VCaP (cell line): Measurements from ENCODE around the gene HMG20A.

Experiments
- H3K27ac ChIP-seq: fragments of 450-650 bp; 2 replicates; pipeline ENCODE4 v1.5.1; 2017
- TF ChIP-seq, protein P1 (sequence below): fragments of 450-650 bp; conservative IDR thresholded peaks from 2 replicates; pipeline ENCODE4 v1.5.1; 2017; ENCODE audit warnings: mild to moderate bottlenecking, moderate library complexity

The HMG20A gene

GRCh38 chr15:77487888-77488287 is 67.2 kb downstream of the HMG20A start:
- H3K27ac ChIP-seq: no peak overlapping the region
- TF ChIP-seq, protein P1, sequence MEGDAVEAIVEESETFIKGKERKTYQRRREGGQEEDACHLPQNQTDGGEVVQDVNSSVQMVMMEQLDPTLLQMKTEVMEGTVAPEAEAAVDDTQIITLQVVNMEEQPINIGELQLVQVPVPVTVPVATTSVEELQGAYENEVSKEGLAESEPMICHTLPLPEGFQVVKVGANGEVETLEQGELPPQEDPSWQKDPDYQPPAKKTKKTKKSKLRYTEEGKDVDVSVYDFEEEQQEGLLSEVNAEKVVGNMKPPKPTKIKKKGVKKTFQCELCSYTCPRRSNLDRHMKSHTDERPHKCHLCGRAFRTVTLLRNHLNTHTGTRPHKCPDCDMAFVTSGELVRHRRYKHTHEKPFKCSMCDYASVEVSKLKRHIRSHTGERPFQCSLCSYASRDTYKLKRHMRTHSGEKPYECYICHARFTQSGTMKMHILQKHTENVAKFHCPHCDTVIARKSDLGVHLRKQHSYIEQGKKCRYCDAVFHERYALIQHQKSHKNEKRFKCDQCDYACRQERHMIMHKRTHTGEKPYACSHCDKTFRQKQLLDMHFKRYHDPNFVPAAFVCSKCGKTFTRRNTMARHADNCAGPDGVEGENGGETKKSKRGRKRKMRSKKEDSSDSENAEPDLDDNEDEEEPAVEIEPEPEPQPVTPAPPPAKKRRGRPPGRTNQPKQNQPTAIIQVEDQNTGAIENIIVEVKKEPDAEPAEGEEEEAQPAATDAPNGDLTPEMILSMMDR: no peak

DNA sequence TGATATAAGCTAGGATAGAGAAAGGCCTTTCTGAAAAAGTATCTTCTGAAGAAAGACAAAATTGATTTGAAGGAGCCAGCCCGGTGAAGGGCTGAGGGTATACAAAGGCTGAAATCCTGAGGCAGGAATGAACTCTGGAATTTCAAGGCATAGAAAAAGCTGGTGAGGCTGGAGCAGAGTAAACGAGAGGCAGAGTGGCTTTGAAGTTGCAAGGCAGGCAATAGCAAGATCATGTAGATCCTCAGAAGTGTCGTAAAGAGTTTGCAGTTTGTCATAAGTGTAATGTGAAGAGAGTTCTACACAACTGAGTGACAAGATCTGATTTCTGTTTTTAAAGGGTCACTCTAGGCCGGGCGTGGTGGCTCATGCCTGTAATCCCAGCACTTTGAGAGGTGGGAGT is 69.0 kb downstream of the HMG20A start:
- TF ChIP-seq, protein P1: no peak
- no peak overlapping the region for H3K27ac ChIP-seq

DNA sequence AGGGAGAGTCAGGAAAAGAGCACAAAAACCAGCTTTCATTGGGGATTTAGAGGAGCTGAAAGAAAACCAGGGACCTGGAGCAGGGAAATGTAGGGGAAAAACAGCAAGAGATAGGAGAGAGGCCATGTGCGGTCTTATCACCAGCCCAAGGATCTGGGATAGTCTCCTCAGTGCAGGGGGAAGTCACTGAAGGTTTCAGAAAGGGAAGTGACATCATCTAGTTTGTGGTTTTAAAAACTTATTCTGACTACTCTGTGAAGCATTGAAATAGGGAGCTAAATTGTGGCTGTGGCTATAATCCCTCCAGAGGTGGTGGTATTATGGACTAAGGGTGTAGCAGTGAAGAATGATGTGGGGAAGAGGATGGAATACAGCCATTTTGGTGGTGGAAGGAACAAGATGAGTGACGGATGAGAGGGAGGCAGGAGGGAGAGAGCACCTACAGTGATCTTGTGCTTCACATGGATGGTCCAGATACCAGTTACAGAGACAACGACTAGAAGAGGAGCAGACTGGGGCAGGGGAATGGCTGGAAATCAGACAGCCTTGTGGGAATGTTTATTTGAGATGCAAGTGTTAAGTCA is 72.7 kb downstream of the HMG20A start:
- peak overlapping the region; percentile 74 for H3K27ac ChIP-seq

DNA sequence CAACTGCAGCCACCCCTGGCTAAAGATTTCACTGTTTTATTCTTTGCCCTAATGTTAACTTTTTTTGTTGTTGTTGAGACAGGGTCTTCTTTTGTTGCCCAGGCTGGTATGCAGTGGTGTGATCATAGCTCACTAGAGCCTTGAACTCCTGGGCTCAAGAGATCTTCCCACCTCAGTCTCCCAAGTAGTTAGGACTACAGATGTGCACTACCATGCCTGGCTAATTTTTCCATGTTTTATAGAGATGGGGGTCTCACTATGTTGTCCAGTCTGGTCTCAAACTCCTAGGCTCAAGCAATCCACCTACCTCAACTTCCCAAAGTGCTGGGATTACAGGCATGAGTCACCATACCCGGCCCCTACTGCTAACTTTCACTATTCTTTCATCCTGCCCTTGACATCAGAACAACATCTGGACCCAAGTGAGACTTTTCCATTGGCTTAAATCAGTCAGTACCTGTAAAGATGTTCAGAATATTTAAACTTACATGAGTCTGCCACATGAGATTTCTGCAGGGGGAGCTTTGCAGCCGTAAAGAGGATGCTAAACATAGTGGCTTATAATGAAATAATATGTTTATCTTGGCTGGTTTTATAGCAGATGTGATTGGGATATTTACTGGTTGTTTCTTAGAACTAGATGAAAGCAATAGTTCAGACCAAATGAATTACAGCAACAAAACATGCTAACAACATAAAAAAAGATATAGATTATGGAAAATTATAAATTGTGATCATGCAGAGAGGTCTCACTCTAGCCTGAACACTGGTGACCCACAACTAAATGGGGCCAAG is 73.6 kb downstream of the HMG20A start:
- TF ChIP-seq, protein P1: no peak
- H3K27ac ChIP-seq: peak overlapping the region; percentile 74

More for the DNA sequence above, 72.7 kb downstream of the HMG20A start:
- TF ChIP-seq, protein P1: no peak

- H3K27ac ChIP-seq: peak overlapping the region; percentile 74
These were observed 74.3 kb downstream of the HMG20A start for GRCh38 chr15:77494964-77495363.

GRCh38 chr15:77495838-77496596 is 75.3 kb downstream of the HMG20A start:
- TF ChIP-seq, protein P1: no peak
- peak overlapping the region; percentile 74 for H3K27ac ChIP-seq

More at GRCh38 chr15:77494964-77495363, 74.3 kb downstream of the HMG20A start:
- TF ChIP-seq, protein P1: no peak

- TF ChIP-seq, protein P1: peak; percentile 85
- peak overlapping the region; percentile 74 for H3K27ac ChIP-seq
These were observed 76.0 kb downstream of the HMG20A start for GRCh38 chr15:77496715-77497109.
